ENCODE data around the gene CACNA1I. TPM values are rescaled to one million over a fixed set of nuclear protein-coding genes. Genes with fewer than 3 reads are reported as not detected.

CACNA1I gene
- total RNA-seq, 1 donor from 2014 or later, result 0.11 TPM

DNA sequence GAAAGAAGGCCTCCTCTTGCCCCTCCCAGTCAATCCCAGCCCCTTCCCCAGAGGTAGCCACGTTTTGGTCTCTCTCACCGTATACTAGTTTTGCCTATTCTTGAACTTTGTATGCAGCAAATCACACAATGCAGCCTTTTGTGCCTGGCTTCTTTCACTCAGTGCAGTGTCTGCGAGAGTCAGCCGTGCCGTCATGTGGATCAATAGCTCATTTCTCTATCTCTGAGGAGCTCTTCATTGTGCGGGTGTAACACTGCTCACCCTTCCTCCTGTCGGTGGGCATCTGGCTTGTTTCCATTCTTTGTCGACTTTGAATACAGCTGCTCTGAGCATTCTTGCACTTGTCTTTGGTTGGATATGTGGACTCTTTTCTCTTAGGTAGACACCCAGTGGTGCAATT lies 146.5 kb downstream of the CACNA1I start:
- H3K4me2 ChIP-seq, result no peak overlapping the region
- peaks cover 62% of the 10 kb centered on the region for H3K4me1 Mint-ChIP-seq
- H3F3A ChIP-seq (ENCODE audit: low read depth), result peaks cover 11% of the 10 kb centered on the region
- H3K4me3 ChIP-seq, result no peak overlapping the region
- TF ChIP-seq, protein P1, sequence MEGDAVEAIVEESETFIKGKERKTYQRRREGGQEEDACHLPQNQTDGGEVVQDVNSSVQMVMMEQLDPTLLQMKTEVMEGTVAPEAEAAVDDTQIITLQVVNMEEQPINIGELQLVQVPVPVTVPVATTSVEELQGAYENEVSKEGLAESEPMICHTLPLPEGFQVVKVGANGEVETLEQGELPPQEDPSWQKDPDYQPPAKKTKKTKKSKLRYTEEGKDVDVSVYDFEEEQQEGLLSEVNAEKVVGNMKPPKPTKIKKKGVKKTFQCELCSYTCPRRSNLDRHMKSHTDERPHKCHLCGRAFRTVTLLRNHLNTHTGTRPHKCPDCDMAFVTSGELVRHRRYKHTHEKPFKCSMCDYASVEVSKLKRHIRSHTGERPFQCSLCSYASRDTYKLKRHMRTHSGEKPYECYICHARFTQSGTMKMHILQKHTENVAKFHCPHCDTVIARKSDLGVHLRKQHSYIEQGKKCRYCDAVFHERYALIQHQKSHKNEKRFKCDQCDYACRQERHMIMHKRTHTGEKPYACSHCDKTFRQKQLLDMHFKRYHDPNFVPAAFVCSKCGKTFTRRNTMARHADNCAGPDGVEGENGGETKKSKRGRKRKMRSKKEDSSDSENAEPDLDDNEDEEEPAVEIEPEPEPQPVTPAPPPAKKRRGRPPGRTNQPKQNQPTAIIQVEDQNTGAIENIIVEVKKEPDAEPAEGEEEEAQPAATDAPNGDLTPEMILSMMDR (IDR thresholded peaks at IDR 0.05), result no peak
- TF ChIP-seq EZH2 (IDR thresholded peaks at IDR 0.05) (no peak), EZH2phosphoT487 (IDR thresholded peaks at IDR 0.05) (no peak)
- H3K27ac Mint-ChIP-seq, result peak overlapping the region; percentile 98
- H3K4me1 ChIP-seq, result peaks cover 29% of the 10 kb centered on the region
- no peak overlapping the region for H3K9ac ChIP-seq
- peaks cover 6% of the 10 kb centered on the region for H4K20me1 ChIP-seq (ENCODE audit: low read depth)
- no peaks in the 10 kb centered on the region for H3K9me3 ChIP-seq (ENCODE audit: low read depth)
- H3K4me3 Mint-ChIP-seq, result no peak overlapping the region
- no peak overlapping the region for H3K27ac ChIP-seq
- H3K79me2 ChIP-seq (ENCODE audit: low read depth), result no peaks in the 10 kb centered on the region
- DNase-seq (ENCODE audit: low spot score), result no peak
- H3K9me3 Mint-ChIP-seq, result no peaks in the 10 kb centered on the region
- H3K36me3 ChIP-seq, result no peaks in the 10 kb centered on the region
- no peaks in the 10 kb centered on the region for H3K27me3 ChIP-seq
- no peaks in the 10 kb centered on the region for H3K36me3 Mint-ChIP-seq
- H3K27me3 Mint-ChIP-seq (ENCODE audit: insufficient read depth, low read depth), result peaks cover 9% of the 10 kb centered on the region
- H2AFZ ChIP-seq (replicated peaks), result no peak overlapping the region

- Histone ChIP-seq H3K27me3 (no peaks in the 10 kb centered on the region), H3K9me3 (ENCODE audit: low read depth) (no peaks in the 10 kb centered on the region), H3K4me3 (no peak overlapping the region), H3K4me2 (no peak overlapping the region), H3K4me1 (peaks cover 21% of the 10 kb centered on the region), H2AFZ (replicated peaks) (no peak overlapping the region), H3K27ac (no peak overlapping the region), H3K79me2 (ENCODE audit: low read depth) (no peaks in the 10 kb centered on the region), H3K9ac (no peak overlapping the region), H3K36me3 (no peaks in the 10 kb centered on the region), H3F3A (ENCODE audit: low read depth) (peaks cover under 1% of the 10 kb centered on the region), H4K20me1 (ENCODE audit: low read depth) (peaks cover under 1% of the 10 kb centered on the region)
- no peak overlapping the region for H3K27ac Mint-ChIP-seq
- peaks cover 9% of the 10 kb centered on the region for H3K27me3 Mint-ChIP-seq (ENCODE audit: insufficient read depth, low read depth)
- H3K36me3 Mint-ChIP-seq, result no peaks in the 10 kb centered on the region
- H3K4me3 Mint-ChIP-seq, result no peak overlapping the region
- TF ChIP-seq EZH2phosphoT487 (IDR thresholded peaks at IDR 0.05), result no peak
- TF ChIP-seq, protein P1 (IDR thresholded peaks at IDR 0.05), result no peak
- no peak for TF ChIP-seq EZH2 (IDR thresholded peaks at IDR 0.05)
- no peaks in the 10 kb centered on the region for H3K9me3 Mint-ChIP-seq
- peaks cover 55% of the 10 kb centered on the region for H3K4me1 Mint-ChIP-seq
- DNase-seq (ENCODE audit: low spot score), result no peak
Observed at GRCh38 chr22:39718206-39718605, 147.7 kb downstream of the CACNA1I start.

- peaks cover 9% of the 10 kb centered on the region for H3K27me3 Mint-ChIP-seq (ENCODE audit: insufficient read depth, low read depth)
- no peaks in the 10 kb centered on the region for H3K27me3 ChIP-seq
- no peaks in the 10 kb centered on the region for H3K36me3 Mint-ChIP-seq
- H3K36me3 ChIP-seq, result no peaks in the 10 kb centered on the region
- H2AFZ ChIP-seq (replicated peaks), result no peak overlapping the region
- no peaks in the 10 kb centered on the region for H3K9me3 Mint-ChIP-seq
- TF ChIP-seq EZH2 (IDR thresholded peaks at IDR 0.05) (no peak), EZH2phosphoT487 (IDR thresholded peaks at IDR 0.05) (no peak)
- TF ChIP-seq, protein P1 (IDR thresholded peaks at IDR 0.05), result no peak
- peaks cover 15% of the 10 kb centered on the region for H3K4me1 ChIP-seq
- peak overlapping the region; percentile 14 for H3K27ac Mint-ChIP-seq
- H4K20me1 ChIP-seq (ENCODE audit: low read depth), result no peaks in the 10 kb centered on the region
- H3K9ac ChIP-seq, result no peak overlapping the region
- no peak overlapping the region for H3K4me2 ChIP-seq
- H3K4me3 ChIP-seq, result no peak overlapping the region
- no peaks in the 10 kb centered on the region for H3K79me2 ChIP-seq (ENCODE audit: low read depth)
- H3K4me1 Mint-ChIP-seq, result peaks cover 48% of the 10 kb centered on the region
- no peaks in the 10 kb centered on the region for H3F3A ChIP-seq (ENCODE audit: low read depth)
- H3K4me3 Mint-ChIP-seq, result no peak overlapping the region
- H3K9me3 ChIP-seq (ENCODE audit: low read depth), result no peaks in the 10 kb centered on the region
- DNase-seq (ENCODE audit: low spot score), result no peak
- no peak overlapping the region for H3K27ac ChIP-seq
Observed at GRCh38 chr22:39718921-39719475, 148.4 kb downstream of the CACNA1I start.
